Kidney (tissue), 14 donors: ENCODE measurements around the gene PLEKHG3. TPM values are rescaled to one million over a fixed set of nuclear protein-coding genes. Genes with fewer than 3 reads are reported as not detected.
A peak's percentile ranks its signal among the peaks of the same experiment; 100 is the strongest.

Source experiments
- DNase-seq, 5 donors: peaks; one replicate each; pipeline ENCODE4 v3.0.0-alpha.2; 2013 to 2020
- FAIRE-seq: peaks from 2 replicates; lab custom pipeline; 2012; peaks lifted over from hg19 to GRCh38; lab: Jason Lieb, UNC
- H3K27ac ChIP-seq, 2 donors: one replicate each; pipeline ENCODE4 v1.7.0; 2013; ENCODE audit warnings: low read depth in 2 of 2, low read length in 2 of 2, inconsistent platforms in 1 of 2
- H3K27me3 ChIP-seq: one replicate; pipeline ENCODE4 v1.7.1; 2013; ENCODE audit warnings: low read length, inconsistent platforms; ENCODE audit not compliant: control insufficient read depth, insufficient read depth
- H3K36me3 ChIP-seq, 3 donors: one replicate each; pipeline versions ENCODE4 v1.7.0 to v1.7.1; 2013; ENCODE audit warnings: low read length in 3 of 3, control low read depth in 1 of 3, inconsistent platforms in 1 of 3; ENCODE audit not compliant: insufficient read depth in 3 of 3, control insufficient read depth in 2 of 3
- H3K4me1 ChIP-seq, 3 donors: one replicate each; pipeline versions ENCODE4 v1.7.0 to v1.7.1; 2013; ENCODE audit warnings: low read length in 3 of 3, inconsistent platforms in 1 of 3, low read depth in 1 of 3; ENCODE audit not compliant: control insufficient read depth in 2 of 3, insufficient read depth in 2 of 3
- H3K4me3 ChIP-seq, 3 donors: one replicate each; pipeline versions ENCODE4 v1.7.0 to v1.8.1; 2013; ENCODE audit warnings: low read length in 3 of 3, control low read depth in 1 of 3, inconsistent platforms in 1 of 3
- H3K9ac ChIP-seq, 3 donors: one replicate each; pipeline versions ENCODE4 v1.7.0 to v1.7.1; 2013; ENCODE audit warnings: low read length in 3 of 3, control low read depth in 1 of 3, inconsistent platforms in 1 of 3
- H3K9me3 ChIP-seq, 3 donors: one replicate each; pipeline versions ENCODE4 v1.7.0 to v1.7.1; 2013; ENCODE audit warnings: low read length in 3 of 3, control low read depth in 1 of 3, inconsistent platforms in 1 of 3; ENCODE audit not compliant: control insufficient read depth in 2 of 3, insufficient read depth in 1 of 3
- intact Hi-C: fragments of 100-400 bp; cut with DNase I; formaldehyde crosslinking; loops from one replicate; pipeline ENCODE4 v1.11.1; 2022
- polyA plus RNA-seq: library from polyadenylated mRNA; stranded (reverse); fragments of 350-450 nt; fragmentation: Illumina TruSeq; extraction: RNeasy Lipid Tissue Mini Kit (QIAGEN cat#74804); gene quantifications from one replicate; pipeline ENCODE4 v1.2.3, GENCODE V29; 2014; ENCODE audit warnings: low read depth, low replicate concordance; ENCODE audit not compliant: insufficient read depth
- total RNA-seq: library from RNA; stranded (reverse); fragmentation: NEBNext Ultra II Directional; extraction: Animal tissue kit (Norgen Biotek cat#: 25700); gene quantifications from one replicate; pipeline ENCODE4 v1.2.1, GENCODE V29; 2021
- TF ChIP-seq, protein P1 (sequence below): IDR thresholded peaks from 3 replicates; pipeline ENCODE4 v1.5.1; 2012; ENCODE audit warnings: mild to moderate bottlenecking, moderate library complexity, borderline replicate concordance; ENCODE audit not compliant: insufficient read depth; ENCODE audit errors: extremely low read depth
- donor health status: control.
- donor health status: control.
- donor health status: control.
- donor health status: control.
- donor health status: control.
- donor health status: DM: yes; HTN: yes; CAD: no.
- donor health status: Normal renal cell carcinoma (clear cell type).

Gene PLEKHG3
- total and polyA plus RNA-seq, 2 donors from 2014 or later = 51.9 to 127 TPM

DNA sequence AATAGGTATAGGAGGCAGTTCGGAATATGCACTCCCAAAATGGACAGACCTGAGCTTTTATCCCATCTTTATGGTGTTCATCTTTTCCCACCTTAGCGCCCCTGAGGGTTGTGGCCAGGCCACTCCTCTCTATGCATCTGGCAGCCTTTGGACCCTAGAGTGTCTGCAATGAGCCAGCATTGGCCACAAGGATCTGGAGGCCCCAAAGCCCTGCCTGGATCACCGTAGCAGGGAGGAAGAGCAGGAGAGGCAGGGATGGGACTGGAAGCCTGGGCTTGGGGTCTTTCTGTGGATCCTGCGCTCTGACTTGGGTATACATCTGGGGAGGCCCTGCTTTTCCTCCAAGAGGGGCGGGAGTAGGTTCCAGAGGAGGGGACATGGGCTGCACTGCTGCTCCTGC, 52.5 kb downstream of the PLEKHG3 start:
- intact Hi-C loops = no loop called here
- H3K4me3 ChIP-seq = no peak overlapping the region
- no peak overlapping the region for H3K9ac ChIP-seq
- TF ChIP-seq, protein P1, sequence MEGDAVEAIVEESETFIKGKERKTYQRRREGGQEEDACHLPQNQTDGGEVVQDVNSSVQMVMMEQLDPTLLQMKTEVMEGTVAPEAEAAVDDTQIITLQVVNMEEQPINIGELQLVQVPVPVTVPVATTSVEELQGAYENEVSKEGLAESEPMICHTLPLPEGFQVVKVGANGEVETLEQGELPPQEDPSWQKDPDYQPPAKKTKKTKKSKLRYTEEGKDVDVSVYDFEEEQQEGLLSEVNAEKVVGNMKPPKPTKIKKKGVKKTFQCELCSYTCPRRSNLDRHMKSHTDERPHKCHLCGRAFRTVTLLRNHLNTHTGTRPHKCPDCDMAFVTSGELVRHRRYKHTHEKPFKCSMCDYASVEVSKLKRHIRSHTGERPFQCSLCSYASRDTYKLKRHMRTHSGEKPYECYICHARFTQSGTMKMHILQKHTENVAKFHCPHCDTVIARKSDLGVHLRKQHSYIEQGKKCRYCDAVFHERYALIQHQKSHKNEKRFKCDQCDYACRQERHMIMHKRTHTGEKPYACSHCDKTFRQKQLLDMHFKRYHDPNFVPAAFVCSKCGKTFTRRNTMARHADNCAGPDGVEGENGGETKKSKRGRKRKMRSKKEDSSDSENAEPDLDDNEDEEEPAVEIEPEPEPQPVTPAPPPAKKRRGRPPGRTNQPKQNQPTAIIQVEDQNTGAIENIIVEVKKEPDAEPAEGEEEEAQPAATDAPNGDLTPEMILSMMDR = no peak
- H3K4me1 ChIP-seq = peaks cover 7 to 19% (median 9%) of the 10 kb centered on the region in 3 donors
- FAIRE-seq = no peak
- H3K36me3 ChIP-seq = no peaks in the 10 kb centered on the region
- no peaks in the 10 kb centered on the region for H3K27me3 ChIP-seq
- H3K27ac ChIP-seq = no peak overlapping the region
- H3K9me3 ChIP-seq = no peaks in the 10 kb centered on the region
- DNase-seq = peak in 1 of 5 donors; percentile 52

GRCh38 chr14:64757601-64758000, 53.4 kb downstream of the PLEKHG3 start:
- H3K27me3 ChIP-seq = no peaks in the 10 kb centered on the region
- peak overlapping the region in 1 of 2 donors; percentile 63 for H3K27ac ChIP-seq
- peak overlapping the region in 1 of 3 donors; percentile 46 for H3K9ac ChIP-seq
- peaks cover 9 to 27% (median 17%) of the 10 kb centered on the region in 3 donors for H3K4me1 ChIP-seq
- no peaks in the 10 kb centered on the region for H3K9me3 ChIP-seq
- no peaks in the 10 kb centered on the region for H3K36me3 ChIP-seq
- FAIRE-seq = no peak
- intact Hi-C loops = no loop called here
- H3K4me3 ChIP-seq = no peak overlapping the region
- DNase-seq = peak in 1 of 5 donors; percentile 46
- TF ChIP-seq, protein P1 = no peak

DNA sequence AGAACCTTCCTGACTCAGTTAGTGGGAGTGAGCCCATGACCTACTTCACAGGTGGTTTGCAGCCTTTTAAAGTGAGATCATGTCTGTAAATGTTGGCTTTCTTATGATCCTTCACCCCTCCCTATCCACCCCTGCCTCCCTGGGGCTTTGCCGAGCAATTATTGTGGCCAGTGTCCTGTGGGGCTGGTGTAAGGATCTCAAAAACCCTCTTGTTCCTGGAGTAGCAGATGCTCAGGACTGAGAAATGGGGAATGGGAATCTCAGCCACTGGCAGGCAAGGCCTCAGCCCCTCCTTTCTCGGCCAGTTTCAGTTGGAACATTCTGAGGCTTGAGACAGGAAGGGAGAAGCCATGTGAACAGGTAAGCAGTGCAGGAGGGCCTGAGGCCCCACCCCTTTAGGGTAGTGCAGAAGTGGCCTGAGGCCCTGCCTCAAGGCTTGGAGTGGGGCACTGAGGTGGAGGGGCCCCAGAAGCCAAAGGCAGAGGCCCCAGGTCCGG, 53.8 kb downstream of the PLEKHG3 start:
- no peak for FAIRE-seq
- peak overlapping the region in 1 of 3 donors; percentile 46 for H3K9ac ChIP-seq
- peaks cover 9 to 30% (median 17%) of the 10 kb centered on the region in 3 donors for H3K4me1 ChIP-seq

More for the DNA sequence above, 53.8 kb downstream of the PLEKHG3 start:
- TF ChIP-seq, protein P1 = no peak
- Histone ChIP-seq H3K4me3 (no peak overlapping the region), H3K36me3 (no peaks in the 10 kb centered on the region), H3K9me3 (no peaks in the 10 kb centered on the region), H3K27me3 (no peaks in the 10 kb centered on the region), H3K27ac (peak overlapping the region in 1 of 2 donors; percentile 63)
- intact Hi-C loops = no loop called here
- peak in 3 of 5 donors; percentile 46 to 58 (median 53) for DNase-seq
